A673 (cell line): ENCODE results near the gene LRRC8B. TPM values are rescaled to one million over a fixed set of nuclear protein-coding genes. Genes with fewer than 3 reads are reported as not detected.
"Not testable (repeated sequence)": the region's sequence is repeated elsewhere in the genome, so short reads cannot be mapped to it uniquely, and the experiment has no call there.

Source experiments
- BruUV-seq: library from RNA; stranded (reverse); fragments of 400-500 nt; replicated peaks from 2 replicates; lab custom pipeline; 2021; lab: Mats Ljungman, UMichigan
- CTCF ChIA-PET: fragments of 300-600 bp; sonication (Branson Sonifier 250); formaldehyde crosslinking; loops from one replicate; lab custom pipeline; 2022; ENCODE audit warnings: antibody characterized with exemption; lab: Charles Lee
- POLR2A ChIA-PET: fragments of 300-600 bp; sonication (Branson Sonifier 250); formaldehyde crosslinking; loops from one replicate; lab custom pipeline; 2022; ENCODE audit warnings: antibody characterized with exemption; ENCODE audit not compliant: low non-redundant PET; lab: Charles Lee
- DNase-seq: peaks from one replicate; pipeline ENCODE4 v3.0.0-alpha.2; 2015; ENCODE audit warnings: low spot score
- H3K27ac ChIP-seq: fragments of 200-600 bp; sonication (generic); 2 replicates; pipeline ENCODE4 v1.5.1; 2016; ENCODE audit warnings: mixed run types, low read depth, mild to moderate bottlenecking, mixed read lengths, antibody characterized with exemption, low read length; ENCODE audit not compliant: poor library complexity, severe bottlenecking
- H3K27me3 ChIP-seq: fragments of 200-600 bp; sonication (generic); replicated peaks from 2 replicates; pipeline ENCODE4 v1.6.1; 2017; ENCODE audit warnings: mixed run types, low read depth, mild to moderate bottlenecking, mixed read lengths, antibody characterized with exemption, low read length; ENCODE audit not compliant: insufficient read depth, poor library complexity
- H3K36me3 ChIP-seq: fragments of 200-600 bp; sonication (generic); 2 replicates; pipeline ENCODE4 v1.6.1; 2016; ENCODE audit warnings: mixed run types, mild to moderate bottlenecking, mixed read lengths, antibody characterized with exemption, low read length; ENCODE audit not compliant: insufficient read depth, poor library complexity, severe bottlenecking
- H3K4me1 ChIP-seq: fragments of 200-600 bp; sonication (generic); 2 replicates; pipeline ENCODE4 v1.6.1; 2017; ENCODE audit warnings: mixed run types, mild to moderate bottlenecking, mixed read lengths, antibody characterized with exemption, low read length; ENCODE audit not compliant: insufficient read depth, poor library complexity, severe bottlenecking
- H3K4me3 ChIP-seq: fragments of 200-600 bp; sonication (generic); 2 replicates; pipeline ENCODE4 v1.5.1; 2016; ENCODE audit warnings: low read depth, mixed run types, mild to moderate bottlenecking, mixed read lengths, low read length; ENCODE audit not compliant: poor library complexity, severe bottlenecking
- H3K9me3 ChIP-seq: fragments of 200-600 bp; sonication (generic); 2 replicates; pipeline ENCODE4 v1.6.1; 2016; ENCODE audit warnings: mixed run types, low read depth, mild to moderate bottlenecking, mixed read lengths, antibody characterized with exemption, low read length; ENCODE audit not compliant: poor library complexity, severe bottlenecking
- EZH2 ChIP-seq: fragments of 200-600 bp; sonication (generic); IDR thresholded peaks from 2 replicates; pipeline ENCODE4 v1.6.1; 2017; ENCODE audit warnings: borderline replicate concordance, low read depth, mild to moderate bottlenecking, mixed read lengths, antibody characterized with exemption, low read length; ENCODE audit not compliant: poor library complexity, severe bottlenecking
- intact Hi-C: fragments of 100-400 bp; cut with micrococcal nuclease; formaldehyde crosslinking; loops from one replicate; pipeline ENCODE4 v1.10.0; 2022; ENCODE audit not compliant: unreplicated experiment
- total RNA-seq: library from RNA; stranded (reverse); gene quantifications from 2 replicates; pipeline ENCODE4 v1.2.3, GENCODE V29; 2021
- TF ChIP-seq, protein P1 (sequence below): fragments of 300-800, 200-600 bp; sonication (generic); conservative IDR thresholded peaks from 2 replicates; pipeline ENCODE4 v1.5.1; 2017; ENCODE audit warnings: low read depth, mild to moderate bottlenecking, antibody characterized with exemption, low read length, moderate library complexity, mixed read lengths

Gene LRRC8B
- total RNA-seq, 1 experiment from 2014 or later = 18.9 TPM

- H3K36me3 ChIP-seq = no peaks in the 10 kb centered on the region
- no peaks in the 10 kb centered on the region for H3K27me3 ChIP-seq
- ChIA-PET POLR2A (no interaction called here), CTCF (no interaction called here)
- no peak for TF ChIP-seq EZH2
- TF ChIP-seq, protein P1, sequence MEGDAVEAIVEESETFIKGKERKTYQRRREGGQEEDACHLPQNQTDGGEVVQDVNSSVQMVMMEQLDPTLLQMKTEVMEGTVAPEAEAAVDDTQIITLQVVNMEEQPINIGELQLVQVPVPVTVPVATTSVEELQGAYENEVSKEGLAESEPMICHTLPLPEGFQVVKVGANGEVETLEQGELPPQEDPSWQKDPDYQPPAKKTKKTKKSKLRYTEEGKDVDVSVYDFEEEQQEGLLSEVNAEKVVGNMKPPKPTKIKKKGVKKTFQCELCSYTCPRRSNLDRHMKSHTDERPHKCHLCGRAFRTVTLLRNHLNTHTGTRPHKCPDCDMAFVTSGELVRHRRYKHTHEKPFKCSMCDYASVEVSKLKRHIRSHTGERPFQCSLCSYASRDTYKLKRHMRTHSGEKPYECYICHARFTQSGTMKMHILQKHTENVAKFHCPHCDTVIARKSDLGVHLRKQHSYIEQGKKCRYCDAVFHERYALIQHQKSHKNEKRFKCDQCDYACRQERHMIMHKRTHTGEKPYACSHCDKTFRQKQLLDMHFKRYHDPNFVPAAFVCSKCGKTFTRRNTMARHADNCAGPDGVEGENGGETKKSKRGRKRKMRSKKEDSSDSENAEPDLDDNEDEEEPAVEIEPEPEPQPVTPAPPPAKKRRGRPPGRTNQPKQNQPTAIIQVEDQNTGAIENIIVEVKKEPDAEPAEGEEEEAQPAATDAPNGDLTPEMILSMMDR = no peak
- no peak overlapping the region for H3K4me3 ChIP-seq
- peak; percentile 16 for DNase-seq
- no peaks in the 10 kb centered on the region for H3K9me3 ChIP-seq
- BruUV-seq = no TSS peak
- peaks cover 3% of the 10 kb centered on the region for H3K4me1 ChIP-seq
- intact Hi-C loops = no loop called here
- no peak overlapping the region for H3K27ac ChIP-seq
These were observed 6.4 kb upstream of the LRRC8B start for GRCh38 chr1:89518221-89518631.

GRCh38 chr1:89519779-89520358, 4.8 kb upstream of the LRRC8B start:
- no peaks in the 10 kb centered on the region for H3K36me3 ChIP-seq
- no peak overlapping the region for H3K4me3 ChIP-seq
- intact Hi-C loops = loop anchor here (5.0 to 10.0 kb wide), 2 partner anchors 242 to 475 kb away; partner anchors contain the start of gene ZNF326
- POLR2A ChIA-PET = no interaction called here
- BruUV-seq = no TSS peak
- CTCF ChIA-PET = no interaction called here
- TF ChIP-seq, protein P1 = peak; percentile 72
- no peak for TF ChIP-seq EZH2
- H3K27me3 ChIP-seq = no peaks in the 10 kb centered on the region
- no peak overlapping the region for H3K27ac ChIP-seq
- peak; percentile 51 for DNase-seq
- H3K4me1 ChIP-seq = peaks cover 15% of the 10 kb centered on the region
- H3K9me3 ChIP-seq = no peaks in the 10 kb centered on the region

- H3K4me3 ChIP-seq, H3K9me3 ChIP-seq, DNase-seq, CTCF ChIA-PET, H3K36me3 ChIP-seq, BruUV-seq, H3K27me3 ChIP-seq, POLR2A ChIA-PET, H3K27ac ChIP-seq: not testable (repeated sequence)
- H3K4me1 ChIP-seq = peaks cover 28% of the 10 kb centered on the region
- intact Hi-C loops = loop anchor here (5.0 to 10.0 kb wide), 2 partner anchors 240 to 473 kb away; partner anchors contain the start of gene ZNF326
These were observed 2.7 kb upstream of the LRRC8B start for GRCh38 chr1:89521977-89522376.
